HG03066 (cell line): ENCODE data around the gene MAPKAP1.

Source experiments
- ATAC-seq: cut with Tn5 transposase; IDR thresholded peaks from one replicate; pipeline ENCODE4 v1.9.1; 2021; ENCODE audit warnings: low read depth; ENCODE audit not compliant: unreplicated experiment

MAPKAP1 gene

DNA sequence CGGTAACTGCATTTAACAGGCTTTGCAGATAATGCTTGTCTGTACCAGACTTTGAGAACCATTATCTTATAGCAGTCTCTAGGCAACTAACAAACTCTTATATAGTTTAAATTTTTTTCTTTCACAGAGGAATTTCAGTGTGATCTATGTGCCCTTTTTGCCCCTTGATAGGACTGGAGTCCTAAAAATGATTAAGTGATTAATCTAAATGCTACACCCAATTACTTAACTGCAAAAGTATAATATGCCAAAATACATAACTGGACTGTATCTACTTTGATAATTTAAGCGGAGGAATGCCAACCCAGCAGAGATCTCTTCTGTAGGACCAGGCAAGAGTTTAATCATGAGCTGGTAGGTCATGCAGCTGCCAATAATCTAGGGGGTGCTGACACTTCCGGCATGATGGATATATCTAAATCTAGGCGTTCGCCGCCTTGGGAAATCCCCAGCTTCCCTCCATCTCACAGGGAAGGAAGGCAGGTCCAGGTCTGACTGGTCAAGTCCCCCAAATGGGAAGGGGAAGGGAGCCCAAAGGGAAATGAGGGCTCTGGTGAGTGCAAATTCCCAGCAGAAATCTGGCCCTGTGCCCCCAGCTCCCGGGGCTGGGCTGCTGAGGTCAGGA lies 239.8 kb downstream of the MAPKAP1 start:
- no peak for ATAC-seq

DNA sequence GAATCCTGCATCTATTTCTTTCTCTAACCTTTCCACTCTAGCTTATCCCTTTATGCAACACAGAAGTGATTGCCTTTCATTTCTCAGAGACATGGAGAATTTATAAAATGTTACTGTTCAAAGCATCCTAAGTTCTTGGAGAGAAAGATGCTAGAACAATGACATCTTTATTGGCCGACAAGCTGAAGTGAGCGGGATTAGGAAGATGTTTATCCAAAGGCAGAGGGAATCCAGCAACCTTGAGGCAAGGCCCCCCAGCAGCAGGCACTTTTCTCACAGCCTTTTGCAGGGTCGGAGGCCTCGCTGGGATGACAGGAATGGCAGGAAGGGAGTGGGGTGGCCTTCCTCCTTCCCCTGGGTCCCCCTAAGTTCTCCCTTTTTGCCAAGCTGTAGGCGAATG lies 240.6 kb downstream of the MAPKAP1 start:
- no peak for ATAC-seq

- no peak for ATAC-seq
Observed at GRCh38 chr9:125464591-125465385, 242.2 kb downstream of the MAPKAP1 start.

DNA sequence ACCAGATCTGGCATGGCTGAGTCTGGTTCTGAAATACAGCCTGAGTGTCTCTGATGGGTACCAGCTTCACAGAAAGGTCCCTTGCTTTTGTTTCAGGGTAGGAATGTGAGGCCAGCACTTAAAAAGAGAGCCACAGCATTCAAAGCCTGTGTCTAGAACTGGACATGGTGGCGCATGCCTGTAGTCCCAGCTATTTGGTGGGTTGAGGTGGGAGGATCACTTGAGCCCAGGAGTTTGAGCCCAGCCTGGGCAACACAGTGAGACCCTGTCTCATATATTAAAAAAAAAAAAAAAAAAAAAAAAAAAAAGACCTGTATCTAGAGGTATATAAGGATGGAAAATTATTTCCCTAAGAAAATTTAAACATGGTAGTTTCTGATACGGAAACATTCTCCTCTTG lies 243.1 kb downstream of the MAPKAP1 start:
- no peak for ATAC-seq

DNA sequence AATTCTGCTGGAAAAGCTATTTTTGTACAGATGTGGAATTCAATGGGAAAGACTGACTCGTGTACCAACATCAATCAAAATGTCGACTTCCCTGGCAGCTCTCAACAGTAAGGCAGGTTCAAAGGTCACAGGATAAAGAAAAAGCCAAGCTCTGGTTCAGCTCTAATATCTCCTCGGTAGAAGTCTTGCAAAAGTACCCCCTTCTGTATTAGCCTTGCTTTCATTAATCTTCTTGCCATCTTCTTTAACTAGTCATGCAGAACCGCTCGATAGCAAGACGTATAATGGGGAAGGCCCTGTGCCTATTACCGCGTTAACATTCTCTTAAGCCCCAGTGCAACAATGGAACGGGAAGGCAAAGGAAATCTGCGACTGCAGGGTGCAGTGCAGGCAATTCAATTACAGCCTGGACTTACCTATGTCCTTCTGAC lies 244.1 kb downstream of the MAPKAP1 start:
- ATAC-seq, result no peak

GRCh38 chr9:125461636-125462190 lies 245.3 kb downstream of the MAPKAP1 start:
- no peak for ATAC-seq

DNA sequence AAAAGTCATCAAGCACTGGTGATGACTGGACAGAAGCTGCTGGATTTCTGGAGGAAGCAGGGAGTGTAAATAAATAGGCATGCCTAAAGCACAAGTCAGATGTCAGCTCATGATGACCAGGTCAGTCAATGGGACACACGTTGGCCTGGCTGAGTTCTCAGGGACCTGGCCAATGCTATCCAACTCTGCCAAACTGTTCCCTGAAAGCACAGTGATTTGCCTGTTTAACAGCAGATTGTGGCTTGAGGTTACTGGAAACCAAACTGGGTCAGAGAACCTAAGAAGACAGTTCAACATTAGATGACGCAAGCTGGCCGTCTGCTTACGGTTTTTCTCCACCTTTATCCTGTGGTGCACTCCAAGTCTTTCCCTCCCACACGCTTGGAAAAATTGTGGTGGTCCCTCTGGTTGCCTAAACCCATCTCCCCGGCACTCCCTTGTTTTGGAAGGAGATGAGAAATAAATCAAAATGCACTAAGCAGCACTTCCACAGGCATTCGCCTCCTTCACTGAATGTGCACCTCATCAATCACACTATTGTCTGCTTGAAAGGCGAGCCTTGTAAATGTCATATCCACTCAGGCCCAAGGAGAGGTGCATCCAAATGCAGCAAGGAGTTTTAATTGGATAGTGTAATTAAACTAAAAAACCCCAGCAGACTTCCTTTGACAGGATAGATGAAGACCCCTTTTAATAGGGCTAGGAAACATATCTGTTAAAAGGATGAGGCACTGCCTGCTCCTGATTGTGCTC lies 245.9 kb downstream of the MAPKAP1 start:
- ATAC-seq, result no peak

DNA sequence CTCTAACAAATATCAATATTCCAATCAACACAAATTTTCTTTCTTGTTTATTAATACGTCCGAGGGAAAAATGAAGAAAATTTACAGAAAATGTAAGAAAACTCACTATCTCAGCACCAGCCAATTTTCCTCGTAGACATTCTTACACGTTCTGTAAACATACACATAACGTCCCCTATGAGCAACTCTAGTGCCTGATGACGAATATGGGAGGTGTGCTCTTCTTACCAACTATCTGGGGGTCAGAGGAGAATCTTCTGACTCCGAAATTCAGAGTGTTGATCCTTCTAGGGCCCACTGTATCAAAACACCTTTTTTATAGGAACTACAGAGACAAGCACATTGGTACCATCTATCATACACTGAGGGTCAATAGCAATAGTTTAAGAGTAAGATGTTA lies 246.7 kb downstream of the MAPKAP1 start:
- no peak for ATAC-seq

DNA sequence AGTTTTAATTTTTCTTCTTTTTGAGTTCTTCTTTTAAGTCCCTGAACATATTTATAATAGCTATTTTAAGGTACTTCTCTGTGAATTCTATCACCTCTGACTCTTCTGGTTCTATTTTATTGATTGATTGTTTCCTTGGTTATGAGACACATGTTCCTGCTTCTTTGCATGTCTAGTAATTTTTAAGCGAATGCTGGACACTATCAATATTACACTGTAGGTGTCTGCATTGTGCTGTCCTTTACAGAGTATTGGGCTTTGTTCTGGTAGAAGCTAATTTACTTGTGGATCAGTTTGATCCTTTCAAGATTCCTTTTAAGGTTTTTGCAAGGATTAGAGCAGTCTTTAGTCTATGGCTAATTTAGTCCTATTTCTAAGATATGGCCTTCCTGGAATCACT lies 249.7 kb downstream of the MAPKAP1 start:
- no peak for ATAC-seq

GRCh38 chr9:125455876-125456275 lies 251.1 kb downstream of the MAPKAP1 start:
- no peak for ATAC-seq

DNA sequence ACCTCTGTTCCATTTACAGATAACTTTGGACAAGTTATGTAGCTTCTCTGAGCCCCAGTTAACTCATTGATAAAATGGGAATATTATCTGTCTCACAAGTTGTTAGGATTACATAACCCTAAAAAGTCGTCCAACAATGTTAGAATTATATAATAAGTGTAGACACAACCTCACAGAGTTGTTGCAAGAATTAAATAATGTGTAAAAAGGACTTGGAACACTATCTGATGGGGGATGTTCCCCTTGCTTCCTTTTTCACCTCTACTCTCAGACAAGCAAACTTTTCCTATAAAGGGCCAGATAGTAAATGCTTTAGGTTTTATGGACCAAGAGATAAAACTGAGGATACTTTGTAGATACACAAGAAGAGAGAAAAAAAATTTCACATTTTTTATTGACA lies 251.9 kb downstream of the MAPKAP1 start:
- ATAC-seq, result no peak

- peak; percentile 15 for ATAC-seq
Observed at GRCh38 chr9:125447202-125447802, 259.7 kb downstream of the MAPKAP1 start.

- ATAC-seq, result peak; percentile 96
Observed at GRCh38 chr9:125446561-125447094, 260.4 kb downstream of the MAPKAP1 start.

- ATAC-seq, result no peak
Observed at GRCh38 chr9:125444956-125445506, 262.0 kb downstream of the MAPKAP1 start.

DNA sequence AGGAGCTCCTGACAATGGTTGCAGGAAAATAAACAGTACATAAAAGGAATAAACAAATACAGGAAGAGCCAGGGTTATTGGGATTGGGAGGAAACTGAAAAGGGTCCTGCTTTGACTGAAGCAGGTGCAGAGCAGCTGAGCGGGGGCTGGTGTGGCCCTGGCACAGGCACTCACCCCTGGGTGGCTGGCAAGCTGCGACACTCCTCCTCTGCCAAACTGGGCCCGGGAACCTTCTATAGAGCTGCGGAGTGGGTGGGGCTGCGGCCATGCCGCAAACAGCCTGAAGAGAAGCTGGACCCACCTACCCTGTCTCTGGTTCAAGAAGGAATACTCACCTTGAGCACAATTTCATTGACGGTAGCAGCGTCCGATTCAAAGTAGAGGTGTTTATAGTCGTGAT lies 262.8 kb downstream of the MAPKAP1 start:
- ATAC-seq, result no peak

- ATAC-seq, result no peak
Observed at GRCh38 chr9:125443367-125443766, 263.6 kb downstream of the MAPKAP1 start.

DNA sequence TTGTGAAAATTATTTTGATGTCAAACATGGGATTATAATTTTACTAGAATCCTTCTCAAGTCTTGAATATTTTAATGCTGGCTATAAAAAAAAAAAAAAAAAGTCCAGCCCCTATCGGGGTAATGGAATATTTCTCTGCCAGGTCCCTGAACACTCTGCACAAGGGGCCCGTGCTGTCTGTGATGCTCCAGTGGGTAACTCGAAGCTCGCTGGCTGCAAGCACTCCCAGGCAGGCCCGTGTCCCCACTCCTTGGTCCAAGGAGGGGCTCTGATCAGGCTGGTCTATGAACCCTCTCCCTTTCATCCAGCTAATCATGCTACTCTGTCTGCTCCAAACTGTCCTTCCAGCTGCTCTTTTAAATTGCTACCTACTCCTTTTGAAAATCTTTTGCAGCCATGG lies 264.6 kb downstream of the MAPKAP1 start:
- no peak for ATAC-seq

DNA sequence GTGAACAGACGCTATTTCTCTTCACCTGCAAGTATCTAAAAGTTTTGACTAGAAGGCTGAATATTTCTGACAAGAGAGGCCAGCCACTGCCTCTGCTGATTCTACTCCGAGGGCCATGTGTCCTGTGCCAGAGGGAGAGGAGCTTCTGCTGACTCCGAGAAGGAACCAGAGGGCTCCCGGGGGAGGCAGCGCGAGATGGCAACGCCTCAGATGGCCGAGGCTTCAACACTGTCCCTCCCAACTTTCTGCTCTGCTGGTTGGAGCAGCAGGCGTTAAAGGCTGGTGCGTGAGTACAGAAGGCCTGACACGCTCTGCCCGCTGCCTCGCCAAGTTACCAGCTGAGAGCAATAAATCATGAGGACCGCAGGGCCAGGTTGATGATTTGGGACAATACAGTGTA lies 266.6 kb downstream of the MAPKAP1 start:
- ATAC-seq, result no peak

- ATAC-seq, result no peak
Observed at GRCh38 chr9:125439434-125440272, 267.4 kb downstream of the MAPKAP1 start.
